ENCODE measurements around the gene CMC2.

The CMC2 gene

DNA sequence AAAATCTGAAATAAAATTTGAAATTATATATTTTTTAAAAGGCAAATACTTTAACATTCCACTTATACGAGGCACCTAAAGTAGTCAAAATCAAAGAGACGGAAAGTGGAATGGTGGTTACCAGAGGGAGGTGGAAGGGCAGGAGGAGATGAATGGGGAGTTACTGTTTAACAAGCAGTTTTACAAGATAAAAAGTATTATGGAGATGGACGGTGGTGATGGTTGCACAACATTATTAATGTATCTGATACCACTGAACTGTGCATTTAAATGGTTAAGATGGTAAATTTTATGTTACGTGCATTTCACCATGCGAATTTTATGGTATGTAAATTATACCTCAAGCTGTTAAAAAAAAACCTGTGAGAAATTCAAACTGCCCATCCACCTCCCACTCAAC lies 5.4 kb downstream of the CMC2 start:
- no peak for DNase-seq

GRCh38 chr16:81000873-81001272 lies 5.8 kb downstream of the CMC2 start:
- no peak for DNase-seq

GRCh38 chr16:80997964-80998620 lies 8.6 kb downstream of the CMC2 start:
- no peak for DNase-seq

- peak; percentile 25 for DNase-seq
Observed at GRCh38 chr16:80997139-80997798, 9.4 kb downstream of the CMC2 start.

DNA sequence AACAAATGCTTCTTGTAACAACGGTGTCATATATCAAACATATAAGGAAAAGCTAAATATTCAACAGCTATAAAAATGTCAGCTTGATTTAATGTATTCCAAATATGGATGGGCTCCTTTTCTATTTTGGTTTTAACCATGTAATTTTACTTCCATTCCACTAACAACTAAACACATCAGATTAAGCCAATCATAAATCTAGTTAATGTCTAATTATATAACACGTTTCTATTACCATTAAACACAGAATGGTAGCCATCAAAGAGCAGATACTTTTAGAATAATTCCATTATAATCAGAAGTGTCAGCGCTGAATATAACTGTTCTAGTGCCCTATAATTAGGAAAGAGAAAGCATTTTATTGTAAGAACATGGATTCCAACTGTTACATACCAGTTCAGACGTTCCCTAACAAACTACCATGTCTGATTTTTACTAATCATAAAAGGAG lies 10.0 kb downstream of the CMC2 start:
- DNase-seq: no peak

DNA sequence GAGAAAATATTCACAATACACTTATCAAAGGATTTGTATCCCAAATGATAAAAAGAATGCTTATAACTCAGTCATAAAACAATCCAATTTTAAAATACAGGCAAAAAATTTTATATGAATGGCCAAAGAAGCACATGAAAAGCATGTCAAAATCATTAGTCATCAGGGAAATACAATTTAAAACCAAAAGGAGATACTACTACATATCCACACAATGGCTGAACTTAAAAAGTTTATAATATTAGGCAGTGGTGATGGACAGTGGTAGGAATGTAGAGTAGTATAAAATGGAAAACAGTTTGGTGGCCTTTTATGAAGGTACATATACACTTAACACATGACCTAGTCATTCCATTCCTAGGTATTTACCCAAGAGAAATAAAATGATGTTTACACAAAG lies 12.2 kb downstream of the CMC2 start:
- DNase-seq: no peak

GRCh38 chr16:80993834-80994233 lies 12.9 kb downstream of the CMC2 start:
- DNase-seq: no peak

DNA sequence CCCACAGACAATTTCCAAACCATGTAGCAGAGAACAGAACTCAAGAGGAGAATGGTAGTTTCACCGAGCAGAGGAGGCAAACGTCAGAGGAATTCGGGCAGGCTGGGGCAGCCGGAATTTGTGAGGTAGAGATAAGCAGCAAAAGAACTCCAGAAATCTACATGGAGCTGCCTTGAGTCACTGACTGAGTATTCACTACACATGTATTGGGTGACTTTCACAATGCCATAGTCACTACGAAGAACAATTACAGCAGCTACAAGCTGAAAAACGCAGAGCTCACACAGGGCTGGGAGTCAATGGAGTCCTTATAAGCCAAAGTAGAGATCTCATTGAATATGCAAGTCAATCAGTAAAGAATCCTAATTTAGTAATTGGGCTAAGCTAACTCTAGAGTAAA lies 13.4 kb downstream of the CMC2 start:
- DNase-seq: peak; percentile 55

DNA sequence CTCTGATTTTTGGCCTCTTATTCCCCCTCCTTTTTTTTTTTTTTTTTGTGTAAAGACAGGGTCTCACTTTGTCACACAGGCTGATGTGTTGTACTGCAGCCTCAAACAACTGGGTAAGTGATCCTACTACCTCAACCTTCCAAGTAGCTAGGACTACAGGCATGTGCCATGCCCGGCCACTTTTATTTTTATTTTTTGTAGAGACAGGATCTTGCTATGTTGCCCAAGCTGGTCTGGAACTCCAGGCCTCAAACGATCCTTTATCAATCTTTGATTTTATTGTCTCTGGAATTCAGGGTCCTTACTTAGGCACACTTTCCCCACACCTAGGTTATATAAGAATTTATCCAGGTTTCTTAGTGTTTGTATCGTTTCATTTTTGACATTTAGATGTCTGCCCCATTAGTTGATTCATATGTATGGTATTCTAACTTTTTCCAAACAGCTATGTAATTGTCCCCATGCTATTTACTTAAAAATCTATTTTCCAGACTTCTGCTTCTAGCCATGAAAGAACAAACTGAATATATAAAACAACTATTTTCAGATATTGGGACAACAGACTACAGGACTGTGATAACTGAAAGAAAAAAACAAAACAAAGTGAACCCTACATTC lies 13.9 kb downstream of the CMC2 start:
- no peak for DNase-seq

DNA sequence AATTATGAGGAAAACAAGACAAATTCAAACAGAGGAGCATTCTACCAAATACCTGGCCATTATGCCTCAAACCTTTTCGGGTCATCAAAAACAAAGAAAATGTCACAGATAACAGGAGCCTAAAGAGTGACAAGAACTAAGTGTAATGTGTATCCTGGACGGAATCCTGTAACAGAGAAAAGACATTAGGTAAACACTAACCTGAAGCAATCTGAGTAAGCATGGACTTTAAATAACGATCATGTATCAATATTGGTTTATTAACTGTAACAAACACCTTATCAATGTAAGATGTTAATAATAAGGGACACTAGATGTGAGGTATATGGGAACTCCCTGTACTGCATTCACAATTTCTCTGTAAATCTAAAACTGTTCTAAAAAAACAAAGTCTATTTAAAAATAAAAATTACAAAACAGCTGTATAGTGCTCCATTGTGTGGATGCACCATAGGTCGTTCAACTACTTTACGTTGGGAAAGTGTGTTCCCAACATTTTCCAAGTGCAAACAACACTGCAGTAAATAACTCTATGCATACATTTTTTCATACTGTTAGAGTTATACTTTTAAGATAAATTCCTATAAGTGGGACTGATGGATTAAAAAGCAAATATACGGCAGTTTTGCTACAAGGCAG lies 14.8 kb downstream of the CMC2 start:
- DNase-seq: no peak

DNA sequence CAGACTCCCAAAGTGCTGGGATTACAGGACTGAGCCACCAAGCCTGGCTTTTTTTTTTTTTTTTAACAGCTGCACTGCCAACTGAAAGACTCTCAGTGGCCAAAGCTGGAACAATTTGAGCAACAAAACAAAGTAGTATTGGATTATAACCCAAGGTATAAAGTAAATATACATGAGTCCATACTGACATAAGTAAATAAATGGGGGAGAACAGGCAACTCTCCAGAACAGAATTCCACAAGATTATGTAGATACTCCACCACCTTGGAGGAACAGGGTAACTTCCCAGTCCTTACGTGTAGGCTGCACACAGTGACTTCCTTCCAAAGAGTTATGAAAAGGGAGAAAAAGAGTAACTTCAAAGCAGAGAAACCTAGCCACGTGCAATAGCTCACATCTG lies 15.7 kb downstream of the CMC2 start:
- no peak for DNase-seq

GRCh38 chr16:80990577-80990976 lies 16.1 kb downstream of the CMC2 start:
- no peak for DNase-seq

- DNase-seq: no peak
Observed at GRCh38 chr16:80989801-80990200, 16.9 kb downstream of the CMC2 start.

- no peak for DNase-seq
Observed at GRCh38 chr16:80988756-80989155, 17.9 kb downstream of the CMC2 start.

- DNase-seq: peak; percentile 23
Observed at GRCh38 chr16:80986557-80986956, 20.1 kb downstream of the CMC2 start.

- no peak for DNase-seq
Observed at GRCh38 chr16:80985611-80986010, 21.1 kb downstream of the CMC2 start.

DNA sequence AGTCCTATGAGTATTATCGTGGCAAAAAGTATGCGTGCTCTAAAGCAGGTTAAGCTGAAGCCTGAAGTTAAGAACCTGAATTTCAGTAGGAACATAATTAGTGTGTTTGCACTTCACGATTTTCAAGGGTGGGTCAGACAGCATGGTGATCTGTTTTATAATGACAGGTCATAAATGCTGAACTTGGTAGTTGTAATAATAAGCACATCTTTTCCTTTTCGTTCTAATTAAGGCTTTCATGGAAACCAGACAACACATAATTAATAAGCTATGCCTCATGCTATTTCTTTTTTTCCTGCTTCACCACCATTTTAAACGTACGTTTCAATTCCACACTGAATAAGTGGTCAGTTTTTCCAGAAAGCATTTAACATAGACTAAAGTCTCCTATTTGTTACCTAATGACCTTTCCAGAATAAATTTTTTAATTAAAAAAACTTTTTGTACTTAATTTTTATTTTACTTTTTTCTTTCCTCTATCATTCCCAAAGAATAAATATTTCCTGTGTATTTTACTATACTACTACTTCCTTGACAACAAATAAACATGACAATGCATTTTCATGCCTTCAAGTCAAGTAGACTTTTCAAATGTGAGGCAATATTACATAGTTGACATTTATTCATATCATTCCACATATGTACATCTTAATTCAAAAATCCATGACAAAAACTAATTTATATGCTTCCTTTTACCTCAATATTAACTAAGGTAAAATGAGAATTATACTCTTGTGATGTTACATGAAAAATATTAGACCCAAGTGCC lies 22.4 kb downstream of the CMC2 start:
- no peak for DNase-seq

DNA sequence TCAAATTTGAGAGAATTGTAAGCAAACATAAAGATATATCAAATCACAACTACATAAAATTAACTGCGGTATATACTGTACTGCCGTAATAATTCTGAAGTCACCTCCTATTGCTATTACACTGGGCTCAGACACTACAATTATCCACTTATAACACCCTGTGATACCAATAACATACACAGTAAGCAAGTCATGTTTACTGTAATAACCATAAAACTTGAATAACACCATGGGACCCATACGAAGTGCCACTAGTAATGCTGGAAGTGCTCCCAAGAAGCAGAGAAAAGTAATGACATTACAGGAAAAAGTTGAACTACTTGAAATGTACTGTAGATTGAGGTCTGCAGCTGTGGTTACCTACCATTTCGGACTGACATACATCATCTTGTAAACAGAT lies 24.0 kb downstream of the CMC2 start:
- no peak for DNase-seq

- no peak for DNase-seq
Observed at GRCh38 chr16:80981103-80981502, 25.6 kb downstream of the CMC2 start.

DNA sequence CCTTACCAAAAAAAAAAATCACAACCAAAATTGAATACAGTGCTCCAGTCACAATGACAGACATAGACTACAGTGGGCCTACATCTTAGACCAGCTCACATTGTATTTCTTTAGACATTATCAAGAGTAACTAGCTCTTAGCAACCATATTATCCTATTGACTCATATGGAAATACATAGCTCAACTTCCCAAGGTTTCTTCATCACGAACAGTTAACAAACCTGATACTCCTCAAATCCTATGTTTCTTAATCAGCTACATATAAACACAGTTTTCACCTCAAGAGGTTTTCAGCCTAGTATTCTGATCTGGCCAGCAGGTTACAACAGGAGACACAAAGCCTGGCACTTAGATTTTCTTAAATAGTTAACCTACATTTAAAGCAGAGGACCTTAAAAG lies 29.7 kb downstream of the CMC2 start:
- no peak for DNase-seq

DNA sequence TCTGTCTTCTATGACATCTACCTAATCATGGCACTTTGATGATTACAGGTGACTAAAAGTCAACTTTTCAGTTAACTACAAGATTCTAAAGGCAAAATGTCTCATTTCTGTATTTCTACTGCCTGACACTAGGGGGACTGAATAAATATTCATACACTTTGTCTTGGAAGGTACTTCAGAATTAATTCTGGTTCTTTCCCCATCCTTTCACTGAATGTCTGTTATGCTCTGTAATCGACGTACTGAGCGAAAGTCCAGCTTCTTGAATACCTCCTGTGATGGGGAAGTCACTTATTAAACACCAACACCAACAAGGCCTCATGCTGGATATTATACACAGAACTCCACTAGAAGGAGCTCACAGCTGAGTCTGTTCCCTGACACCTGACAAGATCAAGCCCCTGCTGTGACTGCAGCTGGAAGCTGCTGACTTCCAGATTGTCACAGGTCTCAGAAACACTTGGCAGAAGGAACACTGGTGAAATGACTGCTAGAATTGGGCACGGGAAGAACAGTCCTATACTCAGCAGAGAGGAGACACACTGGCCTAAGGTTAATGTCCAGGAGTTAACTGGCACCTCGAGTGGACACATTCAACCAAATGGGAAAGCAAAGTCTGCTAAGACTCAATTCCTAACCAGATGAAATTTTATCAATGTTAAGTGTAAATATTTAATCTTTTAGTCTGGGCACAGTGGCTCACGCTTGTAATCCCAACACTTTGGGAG lies 31.9 kb downstream of the CMC2 start:
- no peak for DNase-seq

DNA sequence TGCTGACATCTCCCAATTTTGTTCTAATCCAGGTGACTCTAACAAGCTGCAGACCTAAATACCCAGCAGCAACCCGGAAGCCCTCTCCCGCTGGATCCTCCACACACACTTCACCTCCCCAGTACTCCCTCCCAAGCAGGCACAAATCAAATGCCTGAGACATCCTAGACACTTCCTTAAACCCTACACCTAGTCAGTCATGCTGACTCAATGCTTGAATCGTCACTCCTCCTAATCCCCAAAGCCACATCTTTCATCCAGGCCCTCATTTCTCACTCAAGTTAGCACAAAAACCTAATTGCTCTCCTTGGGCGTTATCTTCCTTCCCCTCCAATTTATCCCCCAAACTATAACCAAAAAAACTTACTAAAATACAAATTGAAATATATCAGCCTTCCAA lies 32.7 kb downstream of the CMC2 start:
- no peak for DNase-seq
